BE2C (cell line): ENCODE measurements around the gene BCL11A.

Source experiments
- DNase-seq: peaks from one replicate; pipeline ENCODE4 v3.0.0-alpha.2; 2020
- H3K27me3 ChIP-seq: fragments of 250-450 bp; sonication (Bioruptor Pico); 2 replicates; pipeline ENCODE4 v1.5.1; 2020; ENCODE audit warnings: mild to moderate bottlenecking
- H3K36me3 ChIP-seq: fragments of 250-450 bp; sonication (Bioruptor Pico); 2 replicates; pipeline ENCODE4 v1.5.1; 2020; ENCODE audit warnings: mild to moderate bottlenecking
- H3K4me1 ChIP-seq: fragments of 250-450 bp; sonication (Bioruptor Pico); 2 replicates; pipeline ENCODE4 v1.5.1; 2020
- H3K4me3 ChIP-seq: 2 replicates; pipeline ENCODE4 v1.5.1; 2011; ENCODE audit warnings: low read depth, low read length
- H3K9me3 ChIP-seq: fragments of 250-450 bp; sonication (Bioruptor Pico); 2 replicates; pipeline ENCODE4 v1.5.1; 2020
- CTCF ChIP-seq: IDR thresholded peaks from 2 replicates; pipeline ENCODE4 v1.5.1; 2012; ENCODE audit warnings: mild to moderate bottlenecking, low read depth, low read length

The BCL11A gene

GRCh38 chr2:60499651-60500265 lies 53.7 kb downstream of the BCL11A start:
- no peak for TF ChIP-seq CTCF
- no peaks in the 10 kb centered on the region for H3K4me1 ChIP-seq
- H3K9me3 ChIP-seq, result no peaks in the 10 kb centered on the region
- H3K27me3 ChIP-seq, result no peaks in the 10 kb centered on the region
- H3K4me3 ChIP-seq, result no peak overlapping the region
- H3K36me3 ChIP-seq, result no peaks in the 10 kb centered on the region
- no peak for DNase-seq

GRCh38 chr2:60498816-60499429 lies 54.5 kb downstream of the BCL11A start:
- Histone ChIP-seq H3K36me3 (no peaks in the 10 kb centered on the region), H3K9me3 (no peaks in the 10 kb centered on the region), H3K27me3 (no peaks in the 10 kb centered on the region), H3K4me3 (no peak overlapping the region), H3K4me1 (no peaks in the 10 kb centered on the region)
- no peak for DNase-seq
- no peak for TF ChIP-seq CTCF

GRCh38 chr2:60498127-60498815 lies 55.2 kb downstream of the BCL11A start:
- Histone ChIP-seq H3K4me3 (no peak overlapping the region), H3K4me1 (no peaks in the 10 kb centered on the region), H3K36me3 (no peaks in the 10 kb centered on the region), H3K9me3 (no peaks in the 10 kb centered on the region), H3K27me3 (no peaks in the 10 kb centered on the region)
- DNase-seq, result no peak
- no peak for TF ChIP-seq CTCF

- no peak overlapping the region for H3K4me3 ChIP-seq
- no peaks in the 10 kb centered on the region for H3K27me3 ChIP-seq
- no peaks in the 10 kb centered on the region for H3K9me3 ChIP-seq
- no peaks in the 10 kb centered on the region for H3K36me3 ChIP-seq
- TF ChIP-seq CTCF, result no peak
- no peak for DNase-seq
- no peaks in the 10 kb centered on the region for H3K4me1 ChIP-seq
Measured at GRCh38 chr2:60497500-60497899, 56.0 kb downstream of the BCL11A start.

GRCh38 chr2:60496956-60497355 lies 56.5 kb downstream of the BCL11A start:
- Histone ChIP-seq H3K4me1 (no peaks in the 10 kb centered on the region), H3K9me3 (no peaks in the 10 kb centered on the region), H3K36me3 (no peaks in the 10 kb centered on the region), H3K4me3 (no peak overlapping the region), H3K27me3 (no peaks in the 10 kb centered on the region)
- no peak for TF ChIP-seq CTCF
- no peak for DNase-seq

GRCh38 chr2:60496475-60496874 lies 57.0 kb downstream of the BCL11A start:
- no peak for TF ChIP-seq CTCF
- Histone ChIP-seq H3K9me3 (no peaks in the 10 kb centered on the region), H3K27me3 (no peaks in the 10 kb centered on the region), H3K4me1 (no peaks in the 10 kb centered on the region), H3K36me3 (no peaks in the 10 kb centered on the region), H3K4me3 (no peak overlapping the region)
- DNase-seq, result no peak
